ENCODE measurements around the gene TIAL1. TPM values are rescaled to one million over a fixed set of nuclear protein-coding genes. Genes with fewer than 3 reads are reported as not detected.

Gene TIAL1
- total and polyA plus RNA-seq, 10 of the 15 experiments (the other 5 are each of a cell fraction or from before 2014, with no cell fraction given): 26.0 to 159 (median 62.8) TPM

DNA sequence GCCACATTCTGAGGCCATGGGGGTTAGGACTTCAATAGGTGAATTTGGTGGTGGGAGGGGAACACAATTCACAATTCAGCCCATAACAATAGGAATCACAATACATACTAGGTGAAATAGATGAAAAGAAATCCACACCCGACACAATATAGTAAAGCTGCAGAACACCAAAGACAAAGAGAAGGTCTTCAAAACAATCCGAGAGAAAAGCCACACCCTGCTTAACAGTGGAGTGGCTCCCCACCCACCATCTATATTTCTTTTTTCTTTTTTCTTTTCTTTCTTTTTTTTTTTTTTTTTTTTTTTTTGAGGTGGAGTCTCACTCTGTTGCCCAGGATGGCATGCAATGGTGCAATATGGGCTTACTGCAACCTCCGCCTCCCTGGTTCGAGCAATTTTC is 14.7 kb upstream of the TIAL1 start:
- no TSS peak for BruUV-seq (replicated peaks)
- FAIRE-seq (no peak), ATAC-seq (no peak), DNase-seq (ENCODE audit: low read depth, low spot score) (no peak)
- ChIA-PET RAD21 (ENCODE audit: unreplicated experiment) (no interaction called here), CTCF (no interaction called here), POLR2A (no interaction called here), SMC1A (ENCODE audit: uncharacterized antibody, unreplicated experiment) (no interaction called here)
- 76% methylated on average over 4 of the region's 4 CpGs for WGBS (ENCODE audit: insufficient coverage, insufficient replicate concordance, low lambda C conversion rate, missing lambda C conversion rate)
- intact Hi-C loops (cut with micrococcal nuclease; ENCODE audit: unreplicated experiment): no loop called here
- no peak overlapping the region for H3K4me3 ChIP-seq
- TF ChIP-seq SUPT20H (IDR thresholded peaks at IDR 0.05; ENCODE audit: borderline replicate concordance, control insufficient read depth, low read depth, low read length) (no peak), NR2C2 (IDR thresholded peaks at IDR 0.05; ENCODE audit: borderline replicate concordance, control insufficient read depth, insufficient read length, low read depth) (no peak), ZBTB33 (IDR thresholded peaks at IDR 0.05) (no peak), ZZZ3 (IDR thresholded peaks at IDR 0.05; ENCODE audit: control insufficient read depth, insufficient read length, low read depth) (no peak), NFYB (IDR thresholded peaks at IDR 0.05; ENCODE audit: insufficient read depth, low read depth, low read length) (no peak), CHD2 (IDR thresholded peaks at IDR 0.05; ENCODE audit: borderline replicate concordance, low read depth, low read length) (no peak), HDAC6 (IDR thresholded peaks at IDR 0.05; ENCODE audit: unreplicated experiment) (no peak), ASH2L (IDR thresholded peaks at IDR 0.05; ENCODE audit: borderline replicate concordance, low read depth) (no peak), NR2F1 (conservative IDR thresholded peaks at IDR 0.05) (no peak), BHLHE40 (IDR thresholded peaks at IDR 0.05; ENCODE audit: borderline replicate concordance in 1 of 2, low read depth in 2 of 2, low read length in 1 of 2) (no peak), POLR2A (IDR thresholded peaks at IDR 0.05; ENCODE audit: low read depth, low read length) (no peak), HSF1 (IDR thresholded peaks at IDR 0.05; ENCODE audit: low read depth, low read length) (no peak), CTCF (IDR thresholded peaks at IDR 0.05 in 2 of 3, conservative IDR thresholded peaks at IDR 0.05 in 1 of 3; ENCODE audit: control insufficient read depth in 2 of 3, extremely low read depth in 1 of 3, insufficient read depth in 1 of 3, low read depth in 3 of 3, low read length in 3 of 3) (no peak), CBX5 (IDR thresholded peaks at IDR 0.05; ENCODE audit: low read depth) (no peak), ZNF207 (IDR thresholded peaks at IDR 0.05; ENCODE audit: borderline replicate concordance) (no peak), SMC3 (IDR thresholded peaks at IDR 0.05; ENCODE audit: borderline replicate concordance, low read length) (no peak)
- TF ChIP-seq, protein P1, sequence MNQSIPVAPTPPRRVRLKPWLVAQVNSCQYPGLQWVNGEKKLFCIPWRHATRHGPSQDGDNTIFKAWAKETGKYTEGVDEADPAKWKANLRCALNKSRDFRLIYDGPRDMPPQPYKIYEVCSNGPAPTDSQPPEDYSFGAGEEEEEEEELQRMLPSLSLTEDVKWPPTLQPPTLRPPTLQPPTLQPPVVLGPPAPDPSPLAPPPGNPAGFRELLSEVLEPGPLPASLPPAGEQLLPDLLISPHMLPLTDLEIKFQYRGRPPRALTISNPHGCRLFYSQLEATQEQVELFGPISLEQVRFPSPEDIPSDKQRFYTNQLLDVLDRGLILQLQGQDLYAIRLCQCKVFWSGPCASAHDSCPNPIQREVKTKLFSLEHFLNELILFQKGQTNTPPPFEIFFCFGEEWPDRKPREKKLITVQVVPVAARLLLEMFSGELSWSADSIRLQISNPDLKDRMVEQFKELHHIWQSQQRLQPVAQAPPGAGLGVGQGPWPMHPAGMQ (IDR thresholded peaks at IDR 0.05; ENCODE audit: borderline replicate concordance): no peak
- no peaks in the 10 kb centered on the region for H3K79me2 ChIP-seq (ENCODE audit: control insufficient read depth, insufficient read depth, low read length)
- no peak overlapping the region for H3K27ac ChIP-seq (ENCODE audit: control insufficient read depth, insufficient read depth)
- H3K9ac ChIP-seq (ENCODE audit: control insufficient read depth, insufficient read depth, low read length): no peak overlapping the region
- no peaks in the 10 kb centered on the region for H3K36me3 ChIP-seq (ENCODE audit: control insufficient read depth in 2 of 2, insufficient read depth in 2 of 2, low read length in 1 of 2)
- H3K9me3 ChIP-seq (replicated peaks; ENCODE audit: control insufficient read depth, insufficient read depth, low read length): no peaks in the 10 kb centered on the region
- no peaks in the 10 kb centered on the region for H4K20me1 ChIP-seq (ENCODE audit: control insufficient read depth, insufficient read depth)
- H3K27me3 ChIP-seq (replicated peaks in 1 of 2; ENCODE audit: control insufficient read depth in 2 of 2, insufficient read depth in 2 of 2, low read length in 1 of 2): no peaks in the 10 kb centered on the region
- in situ Hi-C loops (cut with MboI): no loop called here
- H3K4me1 ChIP-seq (ENCODE audit: control insufficient read depth, insufficient read depth, low read length): no peaks in the 10 kb centered on the region
- H2AFZ ChIP-seq (ENCODE audit: control insufficient read depth, low read depth, low read length): no peak overlapping the region
- no peak overlapping the region for H3K4me2 ChIP-seq (ENCODE audit: control insufficient read depth, insufficient read depth)
